HepG2 (cell line): Measurements from ENCODE around the gene KIN.

Source experiments
- EP300 ChIP-seq, 3 experiments: sonication (generic) in 1 of 3; formaldehyde crosslinking in 1 of 3; IDR thresholded peaks; 2 replicates each; pipeline versions ENCODE4 v1.5.1 to v1.6.1; 2011 to 2020; ENCODE audit warnings: low read depth in 2 of 3, low read length in 2 of 3, borderline replicate concordance in 1 of 3, improper control_type of control experiment in 1 of 3, mild to moderate bottlenecking in 1 of 3, missing genetic modification reagents in 1 of 3, moderate library complexity in 1 of 3
- GLI4 ChIP-seq: sonication (generic); formaldehyde crosslinking; IDR thresholded peaks from 2 replicates; pipeline ENCODE4 v1.5.1; 2020; ENCODE audit warnings: missing genetic modification reagents, mild to moderate bottlenecking, moderate library complexity, borderline replicate concordance
- PHF8 ChIP-seq: sonication (generic); formaldehyde crosslinking; IDR thresholded peaks from 2 replicates; pipeline ENCODE4 v1.5.0; 2020; ENCODE audit warnings: missing genetic modification reagents
- ZNF781 ChIP-seq: sonication (generic); formaldehyde crosslinking; IDR thresholded peaks from 2 replicates; pipeline ENCODE4 v1.5.1; 2020; ENCODE audit warnings: borderline replicate concordance, mild to moderate bottlenecking, missing genetic modification reagents; ENCODE audit errors: not compliant biosample characterization

- TF ChIP-seq GLI4 (no peak), EP300 (IDR thresholded peaks at IDR 0.05; ENCODE audit: low read depth in 2 of 2, low read length in 2 of 2) (no peak), EP300 (CRISPR knock-in tag; IDR thresholded peaks at IDR 0.05; ENCODE audit: borderline replicate concordance) (no peak), ZNF781 (CRISPR knock-in tag) (no peak), PHF8 (CRISPR knock-in tag) (no peak)
Observed at GRCh38 chr10:7819121-7819460, 31.3 kb upstream of the KIN start.
